ENCODE data around the gene BTNL9.

Gene BTNL9

DNA sequence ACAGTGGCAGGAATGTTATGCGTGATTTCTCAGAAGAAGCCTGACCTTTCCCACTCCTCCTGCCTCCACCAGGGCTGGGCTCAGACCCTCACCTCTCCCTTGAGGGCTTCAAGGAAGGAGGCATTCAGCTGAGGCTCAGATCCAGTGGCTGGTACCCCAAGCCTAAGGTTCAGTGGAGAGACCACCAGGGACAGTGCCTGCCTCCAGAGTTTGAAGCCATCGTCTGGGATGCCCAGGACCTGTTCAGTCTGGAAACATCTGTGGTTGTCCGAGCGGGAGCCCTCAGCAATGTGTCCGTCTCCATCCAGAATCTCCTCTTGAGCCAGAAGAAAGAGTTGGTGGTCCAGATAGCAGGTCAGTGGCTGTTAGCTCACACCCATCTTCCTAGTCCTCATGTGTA is 9.9 kb downstream of the BTNL9 start:
- H3K27ac ChIP-seq = no peak overlapping the region

DNA sequence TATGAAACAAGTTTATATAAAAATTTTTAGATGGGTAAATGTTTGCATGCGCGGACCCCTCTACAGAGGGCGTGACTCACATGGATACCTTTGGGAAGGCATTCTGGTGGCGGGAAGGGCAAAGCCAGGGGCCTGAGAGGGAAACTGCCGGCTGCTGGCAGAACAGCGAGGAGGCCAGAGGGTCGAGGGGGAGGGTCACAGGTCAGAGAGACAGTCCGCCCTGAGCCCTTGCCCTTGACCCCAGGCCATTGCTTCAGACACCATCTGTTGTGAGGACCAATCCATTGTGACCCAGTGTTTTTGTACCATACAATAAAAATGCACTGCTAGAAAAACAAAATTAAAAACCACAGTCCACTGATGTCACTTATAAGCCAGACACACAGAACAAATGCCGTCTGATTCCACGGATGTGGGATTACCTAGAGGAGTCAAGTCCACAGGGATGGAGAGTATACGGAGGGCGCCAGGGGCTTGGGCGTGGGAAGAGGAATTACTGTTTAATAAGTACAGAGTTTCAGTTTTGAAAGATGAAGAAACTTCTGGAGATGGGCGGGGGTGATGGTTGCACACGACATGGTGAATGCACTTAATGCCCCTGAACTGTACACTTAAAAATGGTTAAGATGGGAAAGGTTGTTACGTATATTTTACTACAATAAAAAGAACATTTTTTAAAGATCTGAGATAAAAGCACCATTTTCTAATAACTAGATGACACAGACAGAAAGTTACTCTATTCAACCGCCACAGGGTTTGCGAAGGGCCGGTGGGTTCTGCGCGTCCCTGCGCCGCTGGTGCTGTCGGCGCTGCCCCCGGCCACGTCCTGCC is 12.0 kb downstream of the BTNL9 start:
- H3K4me3 ChIP-seq = peak overlapping the region; percentile 75
- DNase-seq (ENCODE audit: low spot score) = no peak
- no peak overlapping the region for H3K27ac ChIP-seq

More for the DNA sequence above, 9.9 kb downstream of the BTNL9 start:
- no peak for DNase-seq (ENCODE audit: low spot score)
- no peak for TF ChIP-seq CTCF (IDR thresholded peaks at IDR 0.05)
- no peak overlapping the region for H3K4me3 ChIP-seq

GRCh38 chr5:181052672-181053487 is 12.8 kb downstream of the BTNL9 start:
- H3K27ac ChIP-seq = no peak overlapping the region
- TF ChIP-seq CTCF (IDR thresholded peaks at IDR 0.05) = no peak

More for the DNA sequence above, 12.0 kb downstream of the BTNL9 start:
- no peak for TF ChIP-seq CTCF (IDR thresholded peaks at IDR 0.05)

DNA sequence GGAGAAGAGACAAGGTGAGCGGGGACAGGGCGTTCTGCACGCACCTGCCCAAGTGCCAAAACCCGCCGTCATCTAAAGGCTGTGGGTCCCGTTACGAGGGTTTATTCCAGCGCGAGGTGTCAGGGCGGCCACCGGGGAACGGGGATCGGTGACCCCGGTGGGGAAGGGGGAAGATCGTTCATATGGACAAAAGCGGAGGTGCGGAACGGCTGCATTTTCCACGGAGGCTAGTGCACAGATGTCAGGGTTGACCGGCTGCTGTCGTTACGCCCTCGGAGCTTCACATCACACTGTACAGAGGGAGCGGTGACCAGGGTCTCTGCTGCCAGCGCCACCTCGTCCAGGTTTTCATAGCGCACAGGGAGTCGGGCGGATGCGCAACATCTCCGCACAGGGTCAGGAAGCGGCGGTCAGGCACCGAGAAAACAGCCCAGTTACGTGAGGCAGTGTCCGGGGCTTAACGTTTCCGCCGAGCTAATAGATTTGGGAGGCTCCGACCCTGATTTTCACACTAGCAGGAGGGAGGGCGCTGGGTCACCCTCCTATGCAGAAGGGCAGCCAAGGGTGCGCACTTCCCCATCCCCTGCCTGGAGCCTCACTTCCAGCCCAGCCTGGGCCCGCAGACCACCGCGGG is 13.5 kb downstream of the BTNL9 start:
- TF ChIP-seq CTCF (IDR thresholded peaks at IDR 0.05) = no peak
- H3K4me3 ChIP-seq = peak overlapping the region; percentile 75
- DNase-seq (ENCODE audit: low spot score) = no peak
- no peak overlapping the region for H3K27ac ChIP-seq

More at GRCh38 chr5:181052672-181053487, 12.8 kb downstream of the BTNL9 start:
- H3K4me3 ChIP-seq = peak overlapping the region; percentile 75
- DNase-seq (ENCODE audit: low spot score) = no peak

GRCh38 chr5:181054138-181054537 is 14.1 kb downstream of the BTNL9 start:
- no peak for TF ChIP-seq CTCF (IDR thresholded peaks at IDR 0.05)
- no peak for DNase-seq (ENCODE audit: low spot score)
- Histone ChIP-seq H3K27ac (no peak overlapping the region), H3K4me3 (peak overlapping the region; percentile 75)

DNA sequence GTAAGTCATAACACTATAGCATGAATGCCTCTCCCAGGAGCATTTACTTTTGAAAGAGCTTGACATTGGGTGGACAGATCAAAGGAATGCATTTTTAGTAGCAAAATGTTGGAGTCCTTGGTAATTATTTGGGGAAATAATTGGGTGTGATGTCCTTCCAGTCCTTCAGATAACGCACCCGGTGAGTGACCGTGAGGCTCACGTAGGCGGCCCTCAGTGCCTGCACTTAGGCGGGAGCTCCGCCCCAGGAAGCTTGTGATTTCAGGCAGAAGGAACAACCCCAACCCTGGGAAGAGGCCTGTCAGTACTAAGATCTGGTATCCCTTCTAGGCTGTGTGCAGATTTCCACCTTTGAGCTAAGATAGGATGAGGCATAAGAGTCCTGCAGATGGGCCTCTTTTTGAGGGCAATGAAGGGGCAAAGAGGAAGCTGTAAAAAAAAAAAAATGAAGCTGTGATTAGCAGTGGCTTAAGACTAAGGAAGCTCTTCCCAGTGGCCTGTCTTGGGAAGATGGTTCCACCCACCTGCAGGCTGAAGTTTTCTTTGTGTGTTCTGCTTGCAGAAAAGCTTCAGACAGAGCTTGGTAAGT is 14.9 kb downstream of the BTNL9 start:
- Histone ChIP-seq H3K4me3 (no peak overlapping the region), H3K27ac (no peak overlapping the region)
- no peak for TF ChIP-seq CTCF (IDR thresholded peaks at IDR 0.05)
- no peak for DNase-seq (ENCODE audit: low spot score)

Measured in coronary artery (tissue), 2 donors.